Mesenchymal stem cell (in vitro differentiated cells and primary cell): Measurements from ENCODE around the gene AGPAT1. TPM values are rescaled to one million over a fixed set of nuclear protein-coding genes. Genes with fewer than 3 reads are reported as not detected.

ENCODE experiments used
- DNase-seq: peaks from one replicate; pipeline ENCODE4 v3.0.0-alpha.2; 2013
- H2AFZ ChIP-seq: one replicate; pipeline ENCODE4 v1.6.1; 2013; ENCODE audit warnings: low read depth, mild to moderate bottlenecking, control low read depth, inconsistent platforms, low read length, moderate library complexity
- H2AK5ac ChIP-seq: 2 replicates; pipeline ENCODE4 v1.6.1; 2013; ENCODE audit warnings: low read length, moderate library complexity, mild to moderate bottlenecking, inconsistent platforms; ENCODE audit not compliant: severe bottlenecking
- H2BK120ac ChIP-seq: one replicate; pipeline ENCODE4 v1.6.1; 2013; ENCODE audit warnings: low read depth, mild to moderate bottlenecking, inconsistent platforms, low read length, moderate library complexity
- H2BK12ac ChIP-seq, 2 experiments: one replicate each; pipeline ENCODE4 v1.6.1; 2013; ENCODE audit warnings: inconsistent platforms in 2 of 2, low read length in 2 of 2, mild to moderate bottlenecking in 2 of 2, moderate library complexity in 2 of 2, control low read depth in 1 of 2
- H2BK15ac ChIP-seq: one replicate; pipeline ENCODE4 v1.6.1; 2013; ENCODE audit warnings: mild to moderate bottlenecking, low read depth, inconsistent platforms; ENCODE audit not compliant: poor library complexity, severe bottlenecking
- H2BK5ac ChIP-seq: 2 replicates; pipeline ENCODE4 v1.6.1; 2013; ENCODE audit warnings: low read depth, mild to moderate bottlenecking, low read length, control low read depth, inconsistent platforms; ENCODE audit not compliant: poor library complexity, severe bottlenecking
- H3K14ac ChIP-seq, 2 experiments: one replicate each; pipeline ENCODE4 v1.6.1; 2013; ENCODE audit warnings: inconsistent platforms in 2 of 2, low read length in 2 of 2, control low read depth in 1 of 2, mild to moderate bottlenecking in 1 of 2, moderate library complexity in 1 of 2
- H3K18ac ChIP-seq, 2 experiments: one replicate each; pipeline ENCODE4 v1.6.1; 2013; ENCODE audit warnings: inconsistent platforms in 2 of 2, low read length in 2 of 2, control low read depth in 1 of 2, low read depth in 1 of 2, mild to moderate bottlenecking in 1 of 2
- H3K23ac ChIP-seq, 2 experiments: one replicate each; pipeline ENCODE4 v1.6.1; 2013; ENCODE audit warnings: inconsistent platforms in 2 of 2, low read length in 2 of 2, mild to moderate bottlenecking in 2 of 2, moderate library complexity in 2 of 2, control low read depth in 1 of 2
- H3K27ac ChIP-seq: 2 replicates; pipeline ENCODE4 v1.5.1; 2013; ENCODE audit warnings: mild to moderate bottlenecking, moderate library complexity, low read length, control low read depth, inconsistent platforms; ENCODE audit not compliant: poor library complexity, severe bottlenecking
- H3K27me3 ChIP-seq, 2 experiments: 2 replicates each; pipeline versions ENCODE4 v1.6.1 to v1.7.0; 2013; ENCODE audit warnings: low read length in 2 of 2, mild to moderate bottlenecking in 2 of 2, moderate library complexity in 2 of 2, control low read depth in 1 of 2, inconsistent platforms in 1 of 2; ENCODE audit not compliant: control insufficient read depth in 1 of 2, insufficient read depth in 1 of 2
- H3K36me3 ChIP-seq, 2 experiments: 2 replicates each; pipeline versions ENCODE4 v1.6.1 to v1.7.0; 2013; ENCODE audit warnings: low read length in 2 of 2, control low read depth in 1 of 2, inconsistent platforms in 1 of 2, low read depth in 1 of 2, mild to moderate bottlenecking in 1 of 2; ENCODE audit not compliant: insufficient read depth in 2 of 2, control insufficient read depth in 1 of 2
- H3K4ac ChIP-seq, 2 experiments: one replicate each; pipeline ENCODE4 v1.6.1; 2013; ENCODE audit warnings: inconsistent platforms in 2 of 2, low read length in 2 of 2, mild to moderate bottlenecking in 2 of 2, moderate library complexity in 2 of 2, control low read depth in 1 of 2, low read depth in 1 of 2
- H3K4me1 ChIP-seq: 2 replicates; pipeline ENCODE4 v1.6.1; 2013; ENCODE audit warnings: low read depth, low read length, control low read depth; ENCODE audit not compliant: control insufficient read depth, insufficient read depth
- H3K4me2 ChIP-seq: 2 replicates; pipeline ENCODE4 v1.6.1; 2013; ENCODE audit warnings: low read length, mild to moderate bottlenecking, inconsistent platforms; ENCODE audit not compliant: poor library complexity, severe bottlenecking
- H3K4me3 ChIP-seq, 2 experiments: 2 replicates each; pipeline versions ENCODE4 v1.5.1 to v1.7.0; 2013; ENCODE audit warnings: low read length in 2 of 2, mild to moderate bottlenecking in 2 of 2, control low read depth in 1 of 2, low read depth in 1 of 2; ENCODE audit not compliant: insufficient read depth in 1 of 2
- H3K79me1 ChIP-seq: replicated peaks from 2 replicates; pipeline ENCODE4 v1.6.1; 2013; ENCODE audit warnings: mild to moderate bottlenecking, control low read depth, low read length, inconsistent platforms; ENCODE audit not compliant: poor library complexity, severe bottlenecking
- H3K9ac ChIP-seq: 2 replicates; pipeline ENCODE4 v1.7.0; 2013; ENCODE audit warnings: mild to moderate bottlenecking, low read length, moderate library complexity
- H3K9me3 ChIP-seq: 2 replicates; pipeline ENCODE4 v1.7.0; 2013; ENCODE audit warnings: mild to moderate bottlenecking, low read length; ENCODE audit not compliant: control insufficient read depth
- H4K8ac ChIP-seq: one replicate; pipeline ENCODE4 v1.6.1; 2013; ENCODE audit warnings: inconsistent platforms, mild to moderate bottlenecking, low read length, moderate library complexity
- H4K91ac ChIP-seq: one replicate; pipeline ENCODE4 v1.6.1; 2013; ENCODE audit warnings: mild to moderate bottlenecking, low read length, inconsistent platforms
- WGBS: methylation state at CpG from one replicate; pipeline ENCODE4 v1.1.7; 2013; ENCODE audit warnings: mixed read lengths; 5-methylcytosine and 5-hydroxymethylcytosine counted together
- small RNA-seq: library from polyadenylated mRNA; stranded (forward); fragments of <200 nt; extraction: miRNeasy Mini kit (QIAGEN cat#:217004); gene quantifications from one replicate; pipeline ENCODE3, GENCODE V24; 2013; ENCODE audit warnings: low read depth

AGPAT1 gene

DNA sequence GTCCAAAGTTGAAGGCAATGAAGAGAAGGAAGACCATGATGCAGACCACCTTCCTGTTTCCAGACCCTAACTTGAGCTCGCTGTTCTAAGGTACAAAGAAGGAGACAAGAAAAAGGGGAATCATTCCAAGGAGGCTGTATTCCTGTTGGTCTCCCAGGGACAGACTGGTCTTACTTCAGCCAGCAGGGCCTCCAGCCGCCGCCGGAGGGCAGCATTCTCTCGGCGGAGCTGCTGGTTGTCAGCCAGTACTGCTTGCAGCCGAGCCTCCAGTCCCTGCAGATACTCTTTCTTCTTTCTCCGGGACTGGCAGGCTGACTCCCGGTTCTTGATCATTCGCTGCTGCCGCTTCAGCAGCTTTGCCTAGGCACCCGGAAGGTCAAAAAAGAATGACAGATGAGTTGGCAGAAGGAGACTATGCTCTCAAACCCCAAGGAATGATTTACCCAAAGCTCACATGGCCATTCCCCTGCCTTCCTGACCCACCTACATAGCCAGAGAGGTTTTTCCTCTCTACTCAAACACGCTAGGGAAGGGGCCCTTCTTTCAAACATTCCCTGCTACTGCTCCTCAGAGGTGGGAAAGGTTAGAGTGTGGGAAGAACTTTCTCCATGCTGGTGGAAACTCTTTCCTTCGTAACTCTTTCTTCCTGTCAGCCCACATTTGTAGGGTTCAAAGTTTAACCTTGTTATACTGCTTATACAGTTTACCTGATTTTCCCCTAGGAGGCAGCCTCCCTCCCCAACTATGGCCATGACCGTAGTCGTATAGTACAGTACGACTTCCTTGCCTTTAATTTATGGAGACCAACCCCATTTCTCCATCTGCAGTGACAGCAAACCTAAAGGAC, 56.9 kb downstream of the AGPAT1 start:
- Histone ChIP-seq H2BK15ac (peak overlapping the region; percentile 56), H2BK12ac (peak overlapping the region in 1 of 2 experiments; percentile 66), H3K4me3 (peak overlapping the region in 1 of 2 experiments; percentile 30), H3K79me1 (peaks cover 14% of the 10 kb centered on the region), H3K4me2 (no peak overlapping the region), H3K27me3 (no peaks in the 10 kb centered on the region), H4K91ac (no peak overlapping the region), H2BK120ac (no peak overlapping the region), H3K27ac (no peak overlapping the region), H3K36me3 (peaks cover 72 to 76% of the 10 kb centered on the region in 2 experiments), H4K8ac (peak overlapping the region; percentile 21), H3K9me3 (no peaks in the 10 kb centered on the region), H2AK5ac (no peak overlapping the region), H2BK5ac (no peak overlapping the region), H3K4me1 (peaks cover 6% of the 10 kb centered on the region), H3K14ac (no peak overlapping the region), H3K4ac (peak overlapping the region in 1 of 2 experiments; percentile 17), H2AFZ (no peak overlapping the region), H3K23ac (no peak overlapping the region), H3K18ac (no peak overlapping the region), H3K9ac (peak overlapping the region; percentile 68)
- 27% methylated on average over 16 of the region's 17 CpGs for WGBS
- peak; percentile 88 for DNase-seq

Small RNAs within 50 kb of the gene (small RNA-seq; reads per million reads assigned to genes)
- gene AL662884.1, result not detected
- not detected for gene MIR6833
